Spleen (tissue), 11 donors: ENCODE measurements around the gene ARHGEF26. TPM values are rescaled to one million over a fixed set of nuclear protein-coding genes. Genes with fewer than 3 reads are reported as not detected.

Experiments used
- DNase-seq: peaks from one replicate; pipeline ENCODE4 v3.0.0-alpha.2; 2020
- H3K27ac ChIP-seq, 8 donors: fragments of 200-600 bp; sonication (generic) in 7 of 8; 1 replicate in 4 of 8; 2 replicates in 4 of 8; pipeline versions ENCODE4 v1.5.0 to v1.8.0; 2016 to 2021; ENCODE audit warnings: inconsistent platforms in 4 of 8, mild to moderate bottlenecking in 4 of 8, moderate library complexity in 1 of 8
- H3K27me3 ChIP-seq, 7 donors: fragments of 200-600 bp; sonication (generic) in 6 of 7; replicated peaks in 1 of 7; 1 replicate in 4 of 7; 2 replicates in 3 of 7; pipeline versions ENCODE4 v1.5.0 to v1.8.0; 2016 to 2021; ENCODE audit warnings: inconsistent platforms in 3 of 7, mild to moderate bottlenecking in 1 of 7
- H3K36me3 ChIP-seq, 6 donors: fragments of 200-600 bp; sonication (generic) in 5 of 6; 1 replicate in 4 of 6; 2 replicates in 2 of 6; pipeline versions ENCODE4 v1.5.0 to v1.8.0; 2016 to 2021; ENCODE audit warnings: inconsistent platforms in 2 of 6
- H3K4me1 ChIP-seq, 6 donors: fragments of 200-600 bp; sonication (generic) in 5 of 6; 1 replicate in 3 of 6; 2 replicates in 3 of 6; pipeline versions ENCODE4 v1.5.0 to v1.8.0; 2016 to 2021; ENCODE audit warnings: inconsistent platforms in 3 of 6
- H3K4me3 ChIP-seq, 8 donors: fragments of 200-600 bp; sonication (generic) in 7 of 8; 1 replicate in 4 of 8; 2 replicates in 4 of 8; pipeline versions ENCODE4 v1.5.0 to v1.8.0; 2016 to 2021; ENCODE audit warnings: inconsistent platforms in 4 of 8, mild to moderate bottlenecking in 4 of 8, moderate library complexity in 2 of 8
- H3K9me3 ChIP-seq, 8 donors: fragments of 200-600 bp; sonication (generic) in 7 of 8; 1 replicate in 4 of 8; 2 replicates in 4 of 8; pipeline versions ENCODE4 v1.5.0 to v1.8.0; 2016 to 2021; ENCODE audit warnings: inconsistent platforms in 4 of 8
- POLR2A ChIP-seq, 3 donors: fragments of 450-650 bp; IDR thresholded peaks; one replicate each; pipeline ENCODE4 v1.5.1; 2017; ENCODE audit warnings: antibody characterized with exemption in 3 of 3, mild to moderate bottlenecking in 1 of 3
- POLR2AphosphoS5 ChIP-seq, 3 donors: sonication (generic); formaldehyde crosslinking; IDR thresholded peaks; one replicate each; pipeline ENCODE4 v1.5.1; 2017; ENCODE audit warnings: antibody characterized with exemption in 3 of 3
- WGBS, 5 donors: extraction: QIAGEN DNeasy Blood & Tissue Kit in 3 of 5; methylation state at CpG; one replicate each; pipeline versions ENCODE4 v1.1.5 to v1.1.7; 2013 to 2018; 5-methylcytosine and 5-hydroxymethylcytosine counted together
- intact Hi-C: fragments of 100-400 bp; cut with DNase I; formaldehyde crosslinking; loops from one replicate; pipeline ENCODE4 v1.15.0; 2023; ENCODE audit warnings: low total_unique reads
- polyA plus RNA-seq, 3 donors: library from polyadenylated mRNA; stranded (reverse); fragments of 200-250 nt; gene quantifications; one replicate each; pipeline ENCODE4 v1.2.1, GENCODE V29; 2013
- total RNA-seq, 7 donors: library from RNA; depleted of rRNA in 3 of 7; stranded (reverse); fragments of >200 nt in 3 of 7; fragmentation: NEBNext Ultra II Directional in 4 of 7; extraction: Animal tissue kit (Norgen Biotek cat#: 25700) in 4 of 7; gene quantifications; one replicate each; pipeline versions ENCODE4 v1.1.0 to v1.2.1, GENCODE V29; 2016 to 2021
- TF ChIP-seq, protein P1 (sequence below), 11 experiments: fragments of 200-600 bp in 7 of 11; fragments of 450-650 bp in 4 of 11; sonication (generic) in 4 of 11; IDR thresholded peaks in 8 of 11; conservative IDR thresholded peaks in 3 of 11; 1 replicate in 7 of 11; 2 replicates in 4 of 11; pipeline versions ENCODE4 v1.4.0 to v1.8.0; 2016 to 2021; ENCODE audit warnings: antibody characterized with exemption in 11 of 11, inconsistent platforms in 4 of 11, mild to moderate bottlenecking in 1 of 11
- donor health status: healthy with polysubstance abuse.
- donor health status: DM: no; HTN: no; CAD: no; lungs with moderate emphysema.
- donor health status: DM: no; HTN: no; CAD: no.
- donor health status: Bipolar disorder and iron deficiency.
- donor health status: healthy.
- donor health status: DM: no; HTN: no; CAD: no.
- donor health status: DM: yes; HTN: yes; CAD: no.

Gene ARHGEF26
- total and polyA plus RNA-seq, 10 donors: 0.30 to 6.3 (median 1.1) TPM

DNA sequence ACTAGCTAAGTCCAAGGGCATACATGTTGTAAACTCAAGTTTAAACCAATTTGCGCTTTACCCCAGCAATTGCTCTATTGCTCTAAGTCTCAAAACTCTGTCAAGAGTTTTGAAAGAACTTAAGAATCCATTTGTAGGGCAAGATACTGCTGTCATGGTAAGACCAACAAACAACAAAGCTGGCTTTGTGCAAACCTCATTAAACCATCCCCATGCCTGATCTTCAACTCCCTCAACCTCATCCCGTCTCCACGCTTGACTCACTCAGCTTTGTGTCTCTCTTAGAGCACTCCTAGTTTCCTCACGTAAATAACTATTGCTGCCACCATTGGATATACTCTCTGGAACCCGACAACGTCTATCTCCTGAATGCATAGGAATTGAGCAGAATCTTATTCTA, 20.6 kb upstream of the ARHGEF26 start:
- no peak overlapping the region for H3K27ac ChIP-seq
- H3K4me3 ChIP-seq: no peak overlapping the region
- no peaks in the 10 kb centered on the region for H3K36me3 ChIP-seq
- intact Hi-C loops: no loop called here
- no peaks in the 10 kb centered on the region for H3K27me3 ChIP-seq
- no peak for DNase-seq
- no peaks in the 10 kb centered on the region for H3K4me1 ChIP-seq
- WGBS, 5 donors: 88 to 96% (median 91%) methylated on average over 6 of the region's 6 CpGs
- no peaks in the 10 kb centered on the region for H3K9me3 ChIP-seq
- TF ChIP-seq POLR2A (IDR thresholded peaks at IDR 0.05) (no peak), POLR2AphosphoS5 (IDR thresholded peaks at IDR 0.05) (no peak)
- TF ChIP-seq, protein P1, sequence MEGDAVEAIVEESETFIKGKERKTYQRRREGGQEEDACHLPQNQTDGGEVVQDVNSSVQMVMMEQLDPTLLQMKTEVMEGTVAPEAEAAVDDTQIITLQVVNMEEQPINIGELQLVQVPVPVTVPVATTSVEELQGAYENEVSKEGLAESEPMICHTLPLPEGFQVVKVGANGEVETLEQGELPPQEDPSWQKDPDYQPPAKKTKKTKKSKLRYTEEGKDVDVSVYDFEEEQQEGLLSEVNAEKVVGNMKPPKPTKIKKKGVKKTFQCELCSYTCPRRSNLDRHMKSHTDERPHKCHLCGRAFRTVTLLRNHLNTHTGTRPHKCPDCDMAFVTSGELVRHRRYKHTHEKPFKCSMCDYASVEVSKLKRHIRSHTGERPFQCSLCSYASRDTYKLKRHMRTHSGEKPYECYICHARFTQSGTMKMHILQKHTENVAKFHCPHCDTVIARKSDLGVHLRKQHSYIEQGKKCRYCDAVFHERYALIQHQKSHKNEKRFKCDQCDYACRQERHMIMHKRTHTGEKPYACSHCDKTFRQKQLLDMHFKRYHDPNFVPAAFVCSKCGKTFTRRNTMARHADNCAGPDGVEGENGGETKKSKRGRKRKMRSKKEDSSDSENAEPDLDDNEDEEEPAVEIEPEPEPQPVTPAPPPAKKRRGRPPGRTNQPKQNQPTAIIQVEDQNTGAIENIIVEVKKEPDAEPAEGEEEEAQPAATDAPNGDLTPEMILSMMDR (IDR thresholded peaks at IDR 0.05 in 8 of 11, conservative IDR thresholded peaks at IDR 0.05 in 3 of 11): no peak

- no peak for DNase-seq
- TF ChIP-seq POLR2A (IDR thresholded peaks at IDR 0.05): no peak
- TF ChIP-seq, protein P1 (IDR thresholded peaks at IDR 0.05 in 8 of 11, conservative IDR thresholded peaks at IDR 0.05 in 3 of 11): no peak
- no peak for TF ChIP-seq POLR2AphosphoS5 (IDR thresholded peaks at IDR 0.05)
- Histone ChIP-seq H3K9me3 (no peaks in the 10 kb centered on the region), H3K36me3 (no peaks in the 10 kb centered on the region), H3K27me3 (no peaks in the 10 kb centered on the region), H3K4me1 (no peaks in the 10 kb centered on the region), H3K4me3 (no peak overlapping the region), H3K27ac (no peak overlapping the region)
- 91 to 99% (median 94%) methylated on average over 2 of the region's 2 CpGs for WGBS, 5 donors
- intact Hi-C loops: no loop called here
Measured at GRCh38 chr3:154101250-154101649, 19.9 kb upstream of the ARHGEF26 start.

- H3K4me3 ChIP-seq: no peak overlapping the region
- no peaks in the 10 kb centered on the region for H3K36me3 ChIP-seq
- intact Hi-C loops: no loop called here
- DNase-seq: no peak
- no peak overlapping the region for H3K27ac ChIP-seq
- no peaks in the 10 kb centered on the region for H3K27me3 ChIP-seq
- H3K9me3 ChIP-seq: no peaks in the 10 kb centered on the region
- 92 to 100% (median 96%) methylated on average over 1 of the region's 1 CpG for WGBS, 5 donors
- TF ChIP-seq, protein P1 (IDR thresholded peaks at IDR 0.05 in 8 of 11, conservative IDR thresholded peaks at IDR 0.05 in 3 of 11): no peak
- TF ChIP-seq POLR2A (IDR thresholded peaks at IDR 0.05) (no peak), POLR2AphosphoS5 (IDR thresholded peaks at IDR 0.05) (no peak)
- no peaks in the 10 kb centered on the region for H3K4me1 ChIP-seq
Measured at GRCh38 chr3:154102225-154102624, 19.0 kb upstream of the ARHGEF26 start.

DNA sequence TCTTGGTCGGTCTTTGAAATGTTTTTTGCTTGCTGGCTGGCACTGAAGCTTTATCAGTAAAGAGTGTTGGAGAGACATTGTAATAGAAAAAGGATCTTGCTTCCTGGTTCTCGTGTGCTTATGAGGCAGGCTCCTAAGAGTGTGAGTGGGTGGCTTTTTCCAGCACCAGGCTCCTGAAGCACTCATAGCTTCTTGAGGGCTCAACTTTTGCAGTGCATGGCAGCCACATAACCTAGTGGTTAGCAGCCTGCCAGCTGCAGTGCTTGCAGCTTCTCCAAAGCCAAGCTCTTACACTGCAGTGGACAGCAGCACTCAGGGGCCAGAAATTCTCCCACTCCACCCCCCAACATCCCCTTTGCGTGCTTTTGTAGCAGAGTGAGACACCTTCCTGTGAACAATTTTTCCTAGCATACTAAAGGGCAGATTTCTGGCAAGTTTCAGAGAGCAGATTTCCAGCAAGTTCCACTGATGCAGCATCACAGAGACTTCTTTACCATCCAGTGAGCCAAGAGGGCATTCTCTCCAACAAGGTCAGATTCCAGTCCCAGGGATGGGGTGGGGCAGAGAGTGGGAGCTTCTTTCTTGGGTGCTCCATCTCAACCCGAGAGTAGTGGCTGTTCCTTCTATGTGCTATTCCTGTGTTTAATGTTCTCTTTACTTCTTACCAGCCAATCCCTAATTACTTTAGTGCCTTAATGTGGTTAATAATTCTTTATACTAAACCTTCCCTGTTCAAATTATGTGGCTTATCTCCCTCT, 15.8 kb upstream of the ARHGEF26 start:
- intact Hi-C loops: no loop called here
- TF ChIP-seq POLR2A (IDR thresholded peaks at IDR 0.05): no peak
- TF ChIP-seq, protein P1 (IDR thresholded peaks at IDR 0.05 in 8 of 11, conservative IDR thresholded peaks at IDR 0.05 in 3 of 11): no peak
- TF ChIP-seq POLR2AphosphoS5 (IDR thresholded peaks at IDR 0.05): no peak
- no peaks in the 10 kb centered on the region for H3K27me3 ChIP-seq
- DNase-seq: no peak
- no peaks in the 10 kb centered on the region for H3K36me3 ChIP-seq
- no peaks in the 10 kb centered on the region for H3K4me1 ChIP-seq
- H3K4me3 ChIP-seq: no peak overlapping the region
- WGBS, 5 donors: 80 to 83% (median 81%) methylated on average over 4 of the region's 4 CpGs
- H3K27ac ChIP-seq: no peak overlapping the region
- no peaks in the 10 kb centered on the region for H3K9me3 ChIP-seq
